CD14-positive monocyte (primary cell): Measurements from ENCODE around the gene CCDC174. TPM values are rescaled to one million over a fixed set of nuclear protein-coding genes. Genes with fewer than 3 reads are reported as not detected.

Experiments
- DNase-seq, 3 donors: peaks; one replicate each; pipeline ENCODE4 v3.0.0-alpha.2; 2011 to 2022
- H2AFZ ChIP-seq: 2 replicates; pipeline ENCODE4 v1.6.0; 2012; ENCODE audit warnings: mild to moderate bottlenecking, low read depth, low read length, inconsistent platforms; ENCODE audit not compliant: insufficient read depth, poor library complexity, severe bottlenecking
- H3K27ac ChIP-seq, 2 donors: 1 replicate in 1 of 2; 2 replicates in 1 of 2; pipeline ENCODE4 v1.5.1; 2012 to 2013; ENCODE audit warnings: low read length in 2 of 2, control low read depth in 1 of 2, inconsistent platforms in 1 of 2, low read depth in 1 of 2, mild to moderate bottlenecking in 1 of 2
- H3K27me3 ChIP-seq, 2 donors: one replicate each; pipeline versions ENCODE4 v1.6.0 to v1.6.1; 2011 to 2013; ENCODE audit warnings: low read length in 2 of 2; ENCODE audit not compliant: control insufficient read depth in 2 of 2, insufficient read depth in 2 of 2
- H3K36me3 ChIP-seq, 2 donors: replicated peaks in 1 of 2; 1 replicate in 1 of 2; 2 replicates in 1 of 2; pipeline versions ENCODE4 v1.5.1 to v1.6.1; 2012 to 2013; ENCODE audit warnings: low read length in 2 of 2, control low read depth in 1 of 2, inconsistent platforms in 1 of 2, mild to moderate bottlenecking in 1 of 2; ENCODE audit not compliant: insufficient read depth in 2 of 2, control insufficient read depth in 1 of 2
- H3K4me1 ChIP-seq, 2 donors: 1 replicate in 1 of 2; 2 replicates in 1 of 2; pipeline versions ENCODE4 v1.5.1 to v1.6.1; 2012 to 2013; ENCODE audit warnings: low read length in 2 of 2, control low read depth in 1 of 2, inconsistent platforms in 1 of 2, mild to moderate bottlenecking in 1 of 2, moderate library complexity in 1 of 2; ENCODE audit not compliant: insufficient read depth in 2 of 2, control insufficient read depth in 1 of 2
- H3K4me2 ChIP-seq: replicated peaks from 2 replicates; pipeline ENCODE3; 2012; ENCODE audit warnings: low read length, moderate library complexity, mild to moderate bottlenecking; ENCODE audit not compliant: poor library complexity, severe bottlenecking; ENCODE audit errors: extremely low read depth
- H3K4me3 ChIP-seq, 3 experiments: fragments of 200-600 bp in 1 of 3; sonication (generic) in 1 of 3; replicated peaks in 1 of 3; 1 replicate in 2 of 3; 2 replicates in 1 of 3; pipeline ENCODE4 v1.5.1; 2011 to 2013; ENCODE audit warnings: low read length in 3 of 3, mild to moderate bottlenecking in 3 of 3, control low read depth in 2 of 3, low read depth in 2 of 3, inconsistent platforms in 1 of 3, moderate library complexity in 1 of 3
- H3K79me2 ChIP-seq: 2 replicates; pipeline ENCODE4 v1.6.0; 2012; ENCODE audit warnings: mild to moderate bottlenecking, control low read depth, inconsistent platforms, low read length, moderate library complexity; ENCODE audit not compliant: insufficient read depth
- H3K9ac ChIP-seq: 2 replicates; pipeline ENCODE4 v1.6.0; 2017; ENCODE audit warnings: low read length, mild to moderate bottlenecking; ENCODE audit not compliant: insufficient read depth, poor library complexity, severe bottlenecking
- H3K9me3 ChIP-seq, 2 donors: replicated peaks in 1 of 2; 1 replicate in 1 of 2; 2 replicates in 1 of 2; pipeline versions ENCODE4 v1.5.1 to v1.6.1; 2012 to 2013; ENCODE audit warnings: low read length in 2 of 2, control low read depth in 1 of 2; ENCODE audit not compliant: control insufficient read depth in 1 of 2, insufficient read depth in 1 of 2
- H4K20me1 ChIP-seq: 2 replicates; pipeline ENCODE4 v1.6.0; 2012; ENCODE audit warnings: mild to moderate bottlenecking, low read length, control low read depth, moderate library complexity; ENCODE audit not compliant: insufficient read depth
- H3K27ac Mint-ChIP-seq, 7 donors: one replicate each; pipeline ENCODE4 v1.8.0; 2020; ENCODE audit warnings: mild to moderate bottlenecking in 7 of 7, mixed read lengths in 7 of 7, moderate library complexity in 6 of 7, inconsistent platforms in 2 of 7
- H3K27me3 Mint-ChIP-seq, 3 donors: one replicate each; pipeline ENCODE4 v1.8.0; 2021 to 2022; ENCODE audit warnings: low read depth in 3 of 3, mild to moderate bottlenecking in 3 of 3, mixed read lengths in 3 of 3, moderate library complexity in 3 of 3, inconsistent platforms in 1 of 3
- H3K36me3 Mint-ChIP-seq, 2 donors: one replicate each; pipeline ENCODE4 v1.8.0; 2020; ENCODE audit warnings: mixed read lengths in 2 of 2, inconsistent platforms in 1 of 2, mild to moderate bottlenecking in 1 of 2
- H3K4me1 Mint-ChIP-seq: one replicate; pipeline ENCODE4 v1.8.0; 2020; ENCODE audit warnings: mild to moderate bottlenecking, mixed read lengths
- H3K4me3 Mint-ChIP-seq, 2 donors: one replicate each; pipeline ENCODE4 v1.8.0; 2020; ENCODE audit warnings: mild to moderate bottlenecking in 2 of 2, mixed read lengths in 2 of 2, moderate library complexity in 1 of 2
- H3K9me3 Mint-ChIP-seq, 7 donors: one replicate each; pipeline ENCODE4 v1.8.0; 2020 to 2022; ENCODE audit warnings: mixed read lengths in 7 of 7, mild to moderate bottlenecking in 6 of 7, moderate library complexity in 6 of 7, inconsistent platforms in 2 of 7
- CTCF ChIP-seq: fragments of 200-600 bp; IDR thresholded peaks from one replicate; pipeline ENCODE4 v1.8.0; 2022; ENCODE audit warnings: antibody characterized with exemption, mild to moderate bottlenecking
- WGBS: methylation state at CpG from one replicate; pipeline ENCODE4 v1.1.5; 2013; ENCODE audit warnings: missing lambda C conversion rate; ENCODE audit not compliant: insufficient coverage; 5-methylcytosine and 5-hydroxymethylcytosine counted together
- intact Hi-C, 2 donors: fragments of 100-400 bp; cut with micrococcal nuclease; formaldehyde crosslinking; loops; one replicate each; pipeline versions ENCODE4 v1.15.0 to v1.15.1; 2023
- polyA plus RNA-seq, 3 donors: library from polyadenylated mRNA; depleted of rRNA in 1 of 3; unstranded in 2 of 3; stranded (reverse) in 1 of 3; fragments of 300-500 nt in 2 of 3; fragments of >200 nt in 1 of 3; fragmentation: Illumina TruSeq in 2 of 3; gene quantifications; 1 replicate in 2 of 3; 2 replicates in 1 of 3; pipeline ENCODE4 v1.2.3, GENCODE V29; 2012 to 2021

The CCDC174 gene
- polyA plus RNA-seq, 3 donors, result 6.2 to 7.9 (median 7.4) TPM

GRCh38 chr3:14616606-14617507, 34.7 kb upstream of the CCDC174 start:
- intact Hi-C loops, result no loop called here
- Histone ChIP-seq H3K4me1 (no peaks in the 10 kb centered on the region), H3K9me3 (no peaks in the 10 kb centered on the region), H3K4me2 (no peak overlapping the region), H3K27ac (no peak overlapping the region), H4K20me1 (no peaks in the 10 kb centered on the region), H2AFZ (no peak overlapping the region), H3K9ac (no peak overlapping the region), H3K4me3 (no peak overlapping the region), H3K36me3 (no peaks in the 10 kb centered on the region), H3K79me2 (no peaks in the 10 kb centered on the region), H3K27me3 (peaks cover 3 to 10% of the 10 kb centered on the region in 2 donors)
- no peak for DNase-seq
- 28% methylated on average over 4 of the region's 10 CpGs for WGBS
- Mint-ChIP-seq H3K36me3 (no peaks in the 10 kb centered on the region), H3K27ac (peak overlapping the region in 1 of 7 donors; percentile 75), H3K4me1 (no peaks in the 10 kb centered on the region), H3K27me3 (peaks cover 8 to 33% (median 19%) of the 10 kb centered on the region in 3 donors), H3K4me3 (no peak overlapping the region), H3K9me3 (no peaks in the 10 kb centered on the region)
- TF ChIP-seq CTCF, result no peak

GRCh38 chr3:14617508-14618023, 34.0 kb upstream of the CCDC174 start:
- H3K9me3 Mint-ChIP-seq, result no peaks in the 10 kb centered on the region
- no peaks in the 10 kb centered on the region for H3K4me1 Mint-ChIP-seq
- Histone ChIP-seq H3K27ac (no peak overlapping the region), H4K20me1 (no peaks in the 10 kb centered on the region), H3K9me3 (no peaks in the 10 kb centered on the region), H3K36me3 (no peaks in the 10 kb centered on the region), H2AFZ (no peak overlapping the region), H3K4me2 (no peak overlapping the region), H3K4me1 (no peaks in the 10 kb centered on the region), H3K9ac (no peak overlapping the region), H3K4me3 (no peak overlapping the region), H3K27me3 (peaks cover 0 to 9% of the 10 kb centered on the region in 2 donors), H3K79me2 (no peaks in the 10 kb centered on the region)
- no peaks in the 10 kb centered on the region for H3K36me3 Mint-ChIP-seq
- peak overlapping the region in 1 of 7 donors; percentile 11 for H3K27ac Mint-ChIP-seq
- intact Hi-C loops, result no loop called here
- no peak for DNase-seq
- no peak for TF ChIP-seq CTCF
- 80% methylated on average over 1 of the region's 6 CpGs for WGBS
- H3K4me3 Mint-ChIP-seq, result no peak overlapping the region
- peaks cover 5 to 32% (median 19%) of the 10 kb centered on the region in 3 donors for H3K27me3 Mint-ChIP-seq
